PC-3 (cell line): ENCODE data around the gene DPP7. TPM values are rescaled to one million over a fixed set of nuclear protein-coding genes. Genes with fewer than 3 reads are reported as not detected.

Experiments used
- ATAC-seq: fragments of 200-7000 bp; cut with Tn5 transposase; 2 replicates; pipeline ENCODE4 v1.9.1; 2020; ENCODE audit warnings: mild to moderate bottlenecking, moderate library complexity
- BruUV-seq: library from RNA; stranded (reverse); fragments of 400-500 nt; replicated peaks from 2 replicates; lab custom pipeline; 2021; lab: Mats Ljungman, UMichigan
- CTCF ChIA-PET: fragments of 300-600 bp; sonication (Branson Sonifier 250); formaldehyde crosslinking; loops from one replicate; lab custom pipeline; 2022; ENCODE audit warnings: antibody characterized with exemption; lab: Charles Lee
- POLR2A ChIA-PET: fragments of 300-600 bp; sonication (Branson Sonifier 250); formaldehyde crosslinking; loops from one replicate; lab custom pipeline; 2022; ENCODE audit warnings: antibody characterized with exemption; ENCODE audit not compliant: unreplicated experiment; lab: Charles Lee
- DNase-seq: peaks from one replicate; pipeline ENCODE4 v3.0.0-alpha.2; 2015
- H2AFZ ChIP-seq: fragments of 300-600 bp; sonication (generic); 2 replicates; pipeline ENCODE4 v1.6.0; 2016; ENCODE audit warnings: antibody characterized with exemption, low read length
- H3F3A ChIP-seq: fragments of 300-600 bp; sonication (generic); one replicate; pipeline ENCODE4 v1.6.0; 2017; ENCODE audit warnings: antibody characterized with exemption, low read length, control low read depth, mild to moderate bottlenecking; ENCODE audit not compliant: unreplicated experiment
- H3K27ac ChIP-seq: fragments of 300-600 bp; sonication (generic); 2 replicates; pipeline ENCODE4 v1.5.1; 2016; ENCODE audit warnings: mild to moderate bottlenecking, low read length
- H3K27me3 ChIP-seq: fragments of 300-600 bp; sonication (generic); 2 replicates; pipeline ENCODE4 v1.6.1; 2016; ENCODE audit warnings: low read length, mixed read lengths
- H3K36me3 ChIP-seq: fragments of 300-600 bp; sonication (generic); 2 replicates; pipeline ENCODE4 v1.6.1; 2016; ENCODE audit warnings: low read depth, mixed run types, low read length, mixed read lengths
- H3K4me1 ChIP-seq: fragments of 300-600 bp; sonication (generic); 2 replicates; pipeline ENCODE4 v1.5.1; 2016; ENCODE audit warnings: low read length; ENCODE audit not compliant: insufficient read depth
- H3K4me2 ChIP-seq: fragments of 300-600 bp; sonication (generic); 2 replicates; pipeline ENCODE4 v1.6.0; 2016; ENCODE audit warnings: low read length
- H3K4me3 ChIP-seq: fragments of 300-600 bp; sonication (generic); 2 replicates; pipeline ENCODE4 v1.5.1; 2016; ENCODE audit warnings: mild to moderate bottlenecking, low read length, mixed read lengths
- H3K79me2 ChIP-seq: fragments of 300-600 bp; sonication (generic); 2 replicates; pipeline ENCODE4 v1.6.1; 2017; ENCODE audit warnings: low read length, mixed read lengths
- H3K9ac ChIP-seq: fragments of 300-600 bp; sonication (generic); 2 replicates; pipeline ENCODE4 v1.6.0; 2016; ENCODE audit warnings: mild to moderate bottlenecking, low read length
- H3K9me2 ChIP-seq: fragments of 300-600 bp; sonication (generic); replicated peaks from 2 replicates; pipeline ENCODE4 v1.6.1; 2016; ENCODE audit warnings: mixed run types, low read length, mixed read lengths
- H3K9me3 ChIP-seq: fragments of 300-600 bp; sonication (generic); 2 replicates; pipeline ENCODE4 v1.6.1; 2016; ENCODE audit warnings: low read length, mixed read lengths
- H4K20me1 ChIP-seq: fragments of 300-600 bp; sonication (generic); 2 replicates; pipeline ENCODE4 v1.6.1; 2016; ENCODE audit warnings: low read length, mixed read lengths
- EZH2 ChIP-seq: fragments of 300-600 bp; sonication (generic); IDR thresholded peaks from one replicate; pipeline ENCODE4 v1.6.1; 2017; ENCODE audit warnings: antibody characterized with exemption, mild to moderate bottlenecking, low read length; ENCODE audit not compliant: unreplicated experiment
- EZH2phosphoT487 ChIP-seq: fragments of 300-600 bp; sonication (generic); IDR thresholded peaks from 2 replicates; pipeline ENCODE4 v1.6.1; 2018; ENCODE audit warnings: mild to moderate bottlenecking, antibody characterized with exemption, low read length, borderline replicate concordance
- intact Hi-C: fragments of 100-400 bp; cut with micrococcal nuclease; formaldehyde crosslinking; loops from 2 replicates; pipeline ENCODE4 v1.9.0; 2023
- total RNA-seq: library from RNA; depleted of rRNA; stranded (reverse); fragments of >200 nt; gene quantifications from 2 replicates; pipeline ENCODE4 v1.2.3, GENCODE V29; 2014
- TF ChIP-seq, protein P1 (sequence below): fragments of 300-600 bp; sonication (generic); conservative IDR thresholded peaks from 2 replicates; pipeline ENCODE4 v1.5.1; 2017; ENCODE audit warnings: antibody characterized with exemption, low read depth, mild to moderate bottlenecking, low read length

Gene DPP7
- total RNA-seq, 1 experiment from 2014 or later = 103 TPM

DNA sequence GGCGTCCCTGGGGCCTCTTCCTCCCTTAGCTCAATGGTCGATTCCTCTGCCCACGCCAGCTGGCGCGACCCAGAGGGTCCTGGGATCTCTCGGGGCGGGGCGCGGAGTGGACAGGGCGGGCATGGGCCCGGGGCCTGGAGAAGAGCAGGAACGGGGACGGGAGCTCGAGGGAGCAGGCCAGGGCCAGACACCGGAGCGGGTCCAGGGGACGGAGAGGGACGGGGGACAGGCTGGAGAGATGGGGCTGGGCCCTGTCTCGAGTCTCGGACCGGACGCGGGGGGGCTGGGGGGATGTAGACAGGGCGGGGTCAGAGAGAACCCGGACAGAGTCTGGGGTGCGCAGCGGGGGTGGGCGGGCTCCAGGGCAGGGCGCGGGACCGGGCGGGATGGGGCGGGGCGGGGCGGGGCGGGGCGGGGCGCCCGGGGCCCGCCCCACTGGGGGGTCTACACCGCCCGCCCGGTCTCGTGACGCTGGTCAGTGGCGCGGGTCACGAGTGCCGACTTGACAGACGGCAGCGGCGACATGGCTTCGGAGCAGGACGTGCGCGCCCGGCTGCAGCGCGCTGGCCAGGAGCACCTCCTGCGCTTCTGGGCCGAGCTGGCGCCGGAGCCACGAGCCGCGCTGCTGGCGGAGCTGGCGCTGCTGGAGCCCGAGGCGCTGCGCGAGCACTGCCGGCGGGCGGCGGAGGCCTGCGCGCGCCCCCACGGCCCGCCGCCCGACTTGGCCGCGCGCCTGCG lies 37.4 kb downstream of the DPP7 start, which contains the start of gene UAP1L1:
Gene UAP1L1 (plus strand): TSS at position 508 of the 738 bp plus-strand sequence. CDS start 16 bp downstream, at position 524.
- ATAC-seq (peak; percentile 74), DNase-seq (peak; percentile 26)
- Histone ChIP-seq H3K4me3 (peak within 1 kb of the TSS; percentile 73), H3K79me2 (peaks cover 8% of the 10 kb centered on the region; the same call in 1 of the 2 replicates), H3K4me2 (peak within 1 kb of the TSS; percentile 85), H3K27ac (no peak within 1 kb of the TSS), H3K9ac (peak within 1 kb of the TSS; percentile 45; the same call in 1 of the 2 replicates), H2AFZ (peak within 1 kb of the TSS; percentile 42; the same call in 1 of the 2 replicates), H3F3A (no peaks in the 10 kb centered on the region), H3K36me3 (no peaks in the 10 kb centered on the region), H3K9me2 (no peaks in the 10 kb centered on the region), H3K9me3 (no peaks in the 10 kb centered on the region), H3K4me1 (no peaks in the 10 kb centered on the region), H4K20me1 (no peaks in the 10 kb centered on the region), H3K27me3 (no peaks in the 10 kb centered on the region)
- TF ChIP-seq EZH2 = no peak
- TF ChIP-seq, protein P1, sequence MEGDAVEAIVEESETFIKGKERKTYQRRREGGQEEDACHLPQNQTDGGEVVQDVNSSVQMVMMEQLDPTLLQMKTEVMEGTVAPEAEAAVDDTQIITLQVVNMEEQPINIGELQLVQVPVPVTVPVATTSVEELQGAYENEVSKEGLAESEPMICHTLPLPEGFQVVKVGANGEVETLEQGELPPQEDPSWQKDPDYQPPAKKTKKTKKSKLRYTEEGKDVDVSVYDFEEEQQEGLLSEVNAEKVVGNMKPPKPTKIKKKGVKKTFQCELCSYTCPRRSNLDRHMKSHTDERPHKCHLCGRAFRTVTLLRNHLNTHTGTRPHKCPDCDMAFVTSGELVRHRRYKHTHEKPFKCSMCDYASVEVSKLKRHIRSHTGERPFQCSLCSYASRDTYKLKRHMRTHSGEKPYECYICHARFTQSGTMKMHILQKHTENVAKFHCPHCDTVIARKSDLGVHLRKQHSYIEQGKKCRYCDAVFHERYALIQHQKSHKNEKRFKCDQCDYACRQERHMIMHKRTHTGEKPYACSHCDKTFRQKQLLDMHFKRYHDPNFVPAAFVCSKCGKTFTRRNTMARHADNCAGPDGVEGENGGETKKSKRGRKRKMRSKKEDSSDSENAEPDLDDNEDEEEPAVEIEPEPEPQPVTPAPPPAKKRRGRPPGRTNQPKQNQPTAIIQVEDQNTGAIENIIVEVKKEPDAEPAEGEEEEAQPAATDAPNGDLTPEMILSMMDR = no peak
- no peak for TF ChIP-seq EZH2phosphoT487
- intact Hi-C loops = no loop called here
- no TSS peak for BruUV-seq
- ChIA-PET CTCF (no interaction called here), POLR2A (no interaction called here)

DNA sequence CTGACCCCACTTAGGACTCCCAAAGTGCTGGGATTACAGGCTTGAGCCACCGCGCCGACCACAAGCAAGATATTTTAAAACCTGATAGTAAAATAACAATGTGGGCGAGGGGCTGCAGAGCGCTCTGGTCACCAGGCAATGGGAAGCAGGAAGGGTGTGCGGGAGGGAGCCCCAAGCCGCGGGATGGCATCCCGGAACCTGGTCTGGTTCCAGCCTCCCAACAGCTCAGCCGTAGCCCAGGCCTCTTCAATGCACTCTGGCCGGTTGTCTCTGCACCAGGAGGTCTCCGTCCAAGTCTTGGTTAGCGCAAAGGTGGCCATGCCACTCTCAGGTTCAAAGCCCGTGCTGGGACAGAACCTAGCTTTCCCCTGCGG lies 37.9 kb downstream of the DPP7 start:
- no peaks in the 10 kb centered on the region for H3K9me2 ChIP-seq
- no peaks in the 10 kb centered on the region for H3K9me3 ChIP-seq
- CTCF ChIA-PET = no interaction called here
- no peaks in the 10 kb centered on the region for H3K4me1 ChIP-seq
- no peak overlapping the region for H3K9ac ChIP-seq
- intact Hi-C loops = no loop called here
- TF ChIP-seq, protein P1 = no peak
- no peak for TF ChIP-seq EZH2phosphoT487
- TF ChIP-seq EZH2 = no peak
- H3K27me3 ChIP-seq = no peaks in the 10 kb centered on the region
- H3F3A ChIP-seq = no peaks in the 10 kb centered on the region
- no peak overlapping the region for H3K4me3 ChIP-seq
- H3K79me2 ChIP-seq = peaks cover 8% of the 10 kb centered on the region; the same call in 1 of the 2 replicates
- no peaks in the 10 kb centered on the region for H3K36me3 ChIP-seq
- H3K27ac ChIP-seq = no peak overlapping the region
- H2AFZ ChIP-seq = no peak overlapping the region
- no peak for ATAC-seq
- no peak overlapping the region for H3K4me2 ChIP-seq
- BruUV-seq = no TSS peak
- DNase-seq = no peak
- H4K20me1 ChIP-seq = no peaks in the 10 kb centered on the region
- POLR2A ChIA-PET = no interaction called here

DNA sequence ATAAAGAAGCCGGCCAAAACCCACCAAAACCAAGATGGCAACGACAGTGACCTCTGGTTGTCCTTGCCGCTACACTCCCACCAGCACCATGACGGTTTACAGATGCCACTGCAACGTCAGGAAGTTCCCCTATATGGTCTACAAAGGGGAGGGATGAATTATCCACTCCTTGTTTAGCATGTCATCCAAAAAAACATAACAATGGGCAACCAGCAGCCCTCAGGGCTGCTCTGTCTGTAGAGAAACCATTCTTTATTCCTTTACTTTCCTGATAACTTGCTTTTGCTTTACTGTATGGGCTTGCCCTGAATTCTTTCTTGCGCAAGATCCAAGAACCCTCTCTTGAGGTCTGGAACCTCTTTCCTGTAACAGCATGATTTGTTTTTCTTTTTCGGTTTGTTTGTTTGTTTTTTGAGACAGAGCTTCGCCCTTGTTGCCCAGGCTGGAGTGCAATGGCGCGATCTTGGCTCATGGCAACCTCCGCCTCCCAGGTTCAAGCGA lies 39.2 kb downstream of the DPP7 start:
- Histone ChIP-seq H4K20me1 (no peaks in the 10 kb centered on the region), H3K4me1 (peaks cover 5% of the 10 kb centered on the region; the same call in 1 of the 2 replicates), H3K4me2 (no peak overlapping the region), H3K79me2 (peaks cover 8% of the 10 kb centered on the region; the same call in 1 of the 2 replicates), H3K27ac (no peak overlapping the region), H3K9me3 (no peaks in the 10 kb centered on the region), H3K36me3 (no peaks in the 10 kb centered on the region), H2AFZ (no peak overlapping the region), H3F3A (no peaks in the 10 kb centered on the region), H3K9ac (no peak overlapping the region), H3K4me3 (no peak overlapping the region), H3K27me3 (no peaks in the 10 kb centered on the region), H3K9me2 (no peaks in the 10 kb centered on the region)
- DNase-seq = no peak
- BruUV-seq = no TSS peak
- TF ChIP-seq EZH2phosphoT487 (no peak), EZH2 (no peak)
- TF ChIP-seq, protein P1 = no peak
- ChIA-PET POLR2A (no interaction called here), CTCF (interaction anchor here (0.5 kb wide), 1 partner anchor 270 kb away, joined by 3 read pairs; no protein-coding TSS in a partner anchor)
- intact Hi-C loops = no loop called here
- no peak for ATAC-seq
